ENCODE data around the gene AADAC.

DNA sequence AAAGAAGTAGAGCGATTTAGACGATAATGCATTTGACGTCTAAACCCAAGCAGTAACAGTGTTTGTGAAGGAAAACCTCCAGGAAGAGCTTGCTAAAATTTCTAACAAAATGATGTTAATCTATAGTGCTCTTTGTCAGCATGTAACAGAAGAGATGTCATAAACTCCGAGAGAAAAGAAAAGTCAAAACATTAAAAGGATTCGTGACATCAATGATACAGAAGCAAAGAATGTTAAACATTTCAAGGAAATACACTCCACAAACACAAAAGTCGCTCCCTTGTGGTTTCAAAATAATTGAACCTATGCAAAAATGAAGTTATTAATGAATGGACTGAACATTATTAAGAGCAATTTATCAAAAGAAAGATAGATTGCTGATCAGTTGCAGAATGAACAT lies 27.9 kb downstream of the AADAC start:
- no peak for TF ChIP-seq CTCF (IDR thresholded peaks at IDR 0.05)
- TF ChIP-seq POLR2A (IDR thresholded peaks at IDR 0.05), result no peak
